Loucy (cell line): ENCODE results near the gene RAB5IF.

ENCODE experiments used
- H2AFZ ChIP-seq: fragments of 200-600 bp; sonication (generic); 2 replicates; pipeline ENCODE4 v1.6.0; 2016; ENCODE audit warnings: antibody characterized with exemption, mild to moderate bottlenecking, low read length, moderate library complexity
- H3F3A ChIP-seq: fragments of 200-600 bp; 2 replicates; pipeline ENCODE4 v1.6.0; 2016; ENCODE audit warnings: antibody characterized with exemption, low read depth, mild to moderate bottlenecking
- H3K27me3 ChIP-seq: fragments of 200-600 bp; sonication (generic); 2 replicates; pipeline ENCODE4 v1.6.1; 2014; ENCODE audit warnings: low read length, mild to moderate bottlenecking; ENCODE audit not compliant: insufficient read depth, poor library complexity, severe bottlenecking
- H3K36me3 ChIP-seq: fragments of 200-600 bp; sonication (generic); 2 replicates; pipeline ENCODE4 v1.6.1; 2016; ENCODE audit warnings: low read length; ENCODE audit not compliant: insufficient read depth
- H3K4me1 ChIP-seq: fragments of 200-600 bp; sonication (generic); 2 replicates; pipeline ENCODE4 v1.5.1; 2014; ENCODE audit warnings: low read length, mild to moderate bottlenecking; ENCODE audit not compliant: insufficient read depth, poor library complexity, severe bottlenecking
- H3K4me2 ChIP-seq: fragments of 200-600 bp; sonication (generic); 2 replicates; pipeline ENCODE4 v1.6.0; 2014; ENCODE audit warnings: antibody characterized with exemption, low read length, low read depth, mild to moderate bottlenecking; ENCODE audit not compliant: poor library complexity, severe bottlenecking
- H3K4me3 ChIP-seq: fragments of 200-600 bp; sonication (generic); 2 replicates; pipeline ENCODE4 v1.5.1; 2014; ENCODE audit warnings: low read length, mild to moderate bottlenecking, mixed read lengths; ENCODE audit not compliant: poor library complexity, severe bottlenecking
- H3K79me2 ChIP-seq: fragments of 200-600 bp; sonication (generic); 2 replicates; pipeline ENCODE4 v1.6.1; 2014; ENCODE audit warnings: low read length; ENCODE audit not compliant: insufficient read depth
- H3K9ac ChIP-seq: fragments of 200-600 bp; sonication (generic); 2 replicates; pipeline ENCODE4 v1.6.0; 2014; ENCODE audit warnings: mild to moderate bottlenecking, low read depth, low read length, moderate library complexity; ENCODE audit not compliant: poor library complexity, severe bottlenecking
- H3K9me2 ChIP-seq: fragments of 200-600 bp; sonication (generic); replicated peaks from 2 replicates; pipeline ENCODE4 v1.6.1; 2016; ENCODE audit warnings: low read depth, low read length, mixed read lengths
- H3K9me3 ChIP-seq: fragments of 200-600 bp; sonication (generic); 2 replicates; pipeline ENCODE4 v1.6.1; 2014; ENCODE audit warnings: mild to moderate bottlenecking, antibody characterized with exemption, low read length, low read depth; ENCODE audit not compliant: insufficient read depth
- H4K20me1 ChIP-seq: fragments of 200-600 bp; sonication (generic); 2 replicates; pipeline ENCODE4 v1.6.0; 2014; ENCODE audit warnings: antibody characterized with exemption, low read length, mild to moderate bottlenecking; ENCODE audit not compliant: insufficient read depth, poor library complexity, severe bottlenecking
- EZH2phosphoT487 ChIP-seq: fragments of 200-600 bp; IDR thresholded peaks from 2 replicates; pipeline ENCODE4 v1.6.1; 2018; ENCODE audit warnings: antibody characterized with exemption, mild to moderate bottlenecking, moderate library complexity, borderline replicate concordance
- TF ChIP-seq, protein P1 (sequence below): fragments of 200-600 bp; sonication (generic); conservative IDR thresholded peaks from 2 replicates; pipeline ENCODE4 v1.5.1; 2014; ENCODE audit warnings: mild to moderate bottlenecking, antibody characterized with exemption, low read length

Gene RAB5IF

DNA sequence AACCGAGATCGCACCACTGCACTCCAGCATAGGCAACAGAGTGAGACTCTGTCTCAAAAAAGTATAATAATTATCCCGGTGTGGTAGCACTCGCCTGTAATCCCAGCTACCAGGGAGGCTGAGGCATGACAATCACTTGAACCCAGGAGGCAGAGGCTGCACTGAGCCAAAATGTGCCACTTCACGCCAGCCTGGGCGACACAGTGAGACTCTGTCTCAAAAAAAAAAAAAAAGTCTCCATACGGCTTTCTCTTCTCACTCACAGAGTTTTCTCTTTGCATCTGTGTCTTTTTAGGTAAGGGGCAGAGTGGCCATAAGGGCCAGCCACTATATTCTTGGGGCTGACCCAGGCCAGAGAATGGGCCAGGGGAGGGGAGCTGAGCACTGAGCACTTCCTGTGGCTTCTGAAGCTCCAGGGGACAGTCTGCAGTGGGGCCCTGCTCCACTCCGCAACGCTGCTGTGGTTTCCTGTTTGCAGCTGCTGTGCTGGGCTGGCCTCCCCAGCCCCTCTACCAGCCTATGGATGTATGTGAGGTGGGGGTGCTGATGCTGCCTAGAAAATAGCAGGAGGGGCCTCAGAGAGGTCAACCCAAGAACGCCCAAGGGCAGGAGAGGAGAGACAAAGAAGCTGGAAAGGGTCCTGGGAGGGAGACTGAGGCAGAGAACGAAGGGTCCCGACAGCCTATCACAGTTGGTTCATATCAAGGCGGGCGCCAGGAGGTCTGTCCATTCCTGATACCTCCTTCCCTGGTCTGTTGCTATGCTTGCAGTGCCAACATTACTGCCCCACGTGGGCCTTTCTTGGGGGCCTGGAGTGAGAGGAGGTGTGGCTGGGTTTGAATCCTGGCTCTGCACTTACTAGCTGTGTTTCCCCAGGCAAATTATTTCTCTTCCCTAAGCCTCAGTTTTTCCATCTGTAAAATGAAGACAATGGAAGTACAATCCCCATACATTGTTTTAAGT, 24.4 kb downstream of the RAB5IF start:
- peaks cover 4% of the 10 kb centered on the region; the same call in 1 of the 2 replicates for H3F3A ChIP-seq
- peaks cover 67% of the 10 kb centered on the region; the same call in 1 of the 2 replicates for H3K36me3 ChIP-seq
- H3K9me2 ChIP-seq: no peaks in the 10 kb centered on the region
- H2AFZ ChIP-seq: no peak overlapping the region; the same call in 1 of the 2 replicates
- H3K27me3 ChIP-seq: no peaks in the 10 kb centered on the region
- H3K9ac ChIP-seq: peak overlapping the region; percentile 51
- peaks cover 35% of the 10 kb centered on the region for H3K4me1 ChIP-seq
- TF ChIP-seq EZH2phosphoT487: no peak
- H4K20me1 ChIP-seq: no peaks in the 10 kb centered on the region
- peaks cover 16% of the 10 kb centered on the region; the same call in 1 of the 2 replicates for H3K79me2 ChIP-seq
- H3K4me2 ChIP-seq: peak overlapping the region; percentile 69
- no peaks in the 10 kb centered on the region for H3K9me3 ChIP-seq
- peak overlapping the region; percentile 60 for H3K4me3 ChIP-seq

DNA sequence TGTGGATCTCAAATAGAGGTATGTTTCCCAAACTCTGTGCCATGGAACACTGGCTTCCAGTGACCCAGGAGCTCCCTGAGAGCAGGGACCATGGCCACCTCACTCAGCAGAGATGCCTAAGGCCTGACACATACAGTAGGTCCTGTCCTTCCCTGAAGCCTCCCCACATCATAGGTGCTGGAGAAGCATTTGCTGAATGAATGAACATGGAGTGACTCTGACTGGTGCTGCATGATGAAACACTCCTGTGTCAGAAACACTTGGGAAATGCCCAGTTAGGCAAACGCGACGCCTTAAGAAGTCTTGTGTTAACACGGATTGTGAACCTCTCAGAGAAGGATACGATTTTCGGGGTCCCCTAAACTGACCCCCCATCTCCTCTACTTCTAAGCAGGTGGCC, 26.1 kb downstream of the RAB5IF start:
- Histone ChIP-seq H2AFZ (no peak overlapping the region), H3K4me3 (no peak overlapping the region), H4K20me1 (no peaks in the 10 kb centered on the region), H3K36me3 (peaks cover 63% of the 10 kb centered on the region; the same call in 1 of the 2 replicates), H3K9me2 (no peaks in the 10 kb centered on the region), H3K4me1 (peaks cover 35% of the 10 kb centered on the region), H3K9ac (no peak overlapping the region), H3K27me3 (no peaks in the 10 kb centered on the region), H3K79me2 (peaks cover 24% of the 10 kb centered on the region; the same call in 1 of the 2 replicates), H3K9me3 (no peaks in the 10 kb centered on the region), H3F3A (peaks cover 4% of the 10 kb centered on the region; the same call in 1 of the 2 replicates), H3K4me2 (no peak overlapping the region)
- TF ChIP-seq EZH2phosphoT487: no peak
- TF ChIP-seq, protein P1, sequence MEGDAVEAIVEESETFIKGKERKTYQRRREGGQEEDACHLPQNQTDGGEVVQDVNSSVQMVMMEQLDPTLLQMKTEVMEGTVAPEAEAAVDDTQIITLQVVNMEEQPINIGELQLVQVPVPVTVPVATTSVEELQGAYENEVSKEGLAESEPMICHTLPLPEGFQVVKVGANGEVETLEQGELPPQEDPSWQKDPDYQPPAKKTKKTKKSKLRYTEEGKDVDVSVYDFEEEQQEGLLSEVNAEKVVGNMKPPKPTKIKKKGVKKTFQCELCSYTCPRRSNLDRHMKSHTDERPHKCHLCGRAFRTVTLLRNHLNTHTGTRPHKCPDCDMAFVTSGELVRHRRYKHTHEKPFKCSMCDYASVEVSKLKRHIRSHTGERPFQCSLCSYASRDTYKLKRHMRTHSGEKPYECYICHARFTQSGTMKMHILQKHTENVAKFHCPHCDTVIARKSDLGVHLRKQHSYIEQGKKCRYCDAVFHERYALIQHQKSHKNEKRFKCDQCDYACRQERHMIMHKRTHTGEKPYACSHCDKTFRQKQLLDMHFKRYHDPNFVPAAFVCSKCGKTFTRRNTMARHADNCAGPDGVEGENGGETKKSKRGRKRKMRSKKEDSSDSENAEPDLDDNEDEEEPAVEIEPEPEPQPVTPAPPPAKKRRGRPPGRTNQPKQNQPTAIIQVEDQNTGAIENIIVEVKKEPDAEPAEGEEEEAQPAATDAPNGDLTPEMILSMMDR: no peak

DNA sequence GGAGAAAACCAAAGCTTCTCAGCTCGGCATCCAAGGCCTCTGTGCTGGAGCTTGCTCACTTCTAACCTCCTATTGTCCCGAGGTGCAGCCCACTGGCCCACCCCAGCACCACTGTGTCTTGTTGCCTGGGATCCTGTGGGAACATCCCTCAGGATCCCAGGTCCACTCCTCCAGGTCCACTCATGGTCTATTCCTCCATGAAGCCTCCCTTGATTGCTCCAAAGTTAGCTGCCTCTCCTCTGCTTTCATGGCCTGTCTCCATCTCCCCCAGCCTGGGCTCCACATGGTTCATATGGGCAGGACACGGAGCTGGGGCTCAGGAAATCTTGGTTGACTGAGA, 26.5 kb downstream of the RAB5IF start:
- Histone ChIP-seq H3K36me3 (peaks cover 58% of the 10 kb centered on the region; the same call in 1 of the 2 replicates), H2AFZ (no peak overlapping the region), H4K20me1 (no peaks in the 10 kb centered on the region), H3K4me3 (no peak overlapping the region), H3K27me3 (no peaks in the 10 kb centered on the region), H3K4me2 (no peak overlapping the region), H3K79me2 (peaks cover 24% of the 10 kb centered on the region; the same call in 1 of the 2 replicates), H3K9ac (no peak overlapping the region), H3K9me2 (no peaks in the 10 kb centered on the region), H3K9me3 (no peaks in the 10 kb centered on the region), H3F3A (peaks cover 4% of the 10 kb centered on the region; the same call in 1 of the 2 replicates), H3K4me1 (peaks cover 35% of the 10 kb centered on the region)
- TF ChIP-seq EZH2phosphoT487: no peak
- TF ChIP-seq, protein P1: no peak
